ENCODE data around the gene ZRANB1. TPM values are rescaled to one million over a fixed set of nuclear protein-coding genes. Genes with fewer than 3 reads are reported as not detected.

The ZRANB1 gene
- total and polyA plus RNA-seq, 2 donors (not counting 1 experiment from before 2014, with no cell fraction given), result 26.5 to 39.3 TPM

DNA sequence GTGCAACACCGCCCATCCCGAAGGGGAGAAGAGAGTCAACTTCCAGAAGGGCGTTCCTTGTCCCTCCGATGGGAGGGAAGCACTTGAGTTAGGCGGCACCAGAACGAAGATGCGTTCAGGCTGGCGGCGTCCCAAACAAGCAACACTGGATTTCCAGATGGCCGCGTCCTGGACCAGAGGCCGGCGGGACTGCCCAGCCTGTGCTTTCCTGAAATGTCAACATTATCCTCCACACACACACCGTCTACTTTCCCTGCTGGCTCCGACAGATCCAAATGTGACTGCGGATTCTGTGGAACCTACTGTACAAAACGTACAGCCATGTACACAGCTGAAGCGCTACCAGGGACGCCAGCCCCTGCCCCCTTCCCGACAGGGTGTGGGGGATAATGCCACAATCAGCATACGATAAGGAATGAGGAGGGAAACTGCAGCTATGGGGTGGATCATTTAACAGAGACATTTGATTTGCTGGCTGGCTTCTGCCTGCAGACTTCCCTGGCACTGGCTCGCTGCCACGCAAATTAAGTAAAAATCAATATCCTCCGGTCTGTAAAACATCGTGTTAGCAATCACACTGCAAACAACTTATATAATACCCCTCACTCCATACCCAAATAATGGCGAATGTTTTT lies 82.1 kb downstream of the ZRANB1 start:
- Histone ChIP-seq H3K4me2 (ENCODE audit: extremely low read depth, insufficient read depth, low read length) (no peak overlapping the region), H3K27me3 (ENCODE audit: control insufficient read depth, insufficient read depth, low read length) (no peaks in the 10 kb centered on the region), H3K4me1 (ENCODE audit: control insufficient read depth, extremely low read depth, insufficient read depth, low read length) (peaks cover 12% of the 10 kb centered on the region), H3K4me3 (replicated peaks in 1 of 4; ENCODE audit: control extremely low read depth in 1 of 4, insufficient read depth in 1 of 4, low read depth in 3 of 4, low read length in 4 of 4) (no peak overlapping the region), H3K9me3 (ENCODE audit: control insufficient read depth, insufficient read depth, low read depth, low read length) (no peaks in the 10 kb centered on the region), H4K20me1 (ENCODE audit: control insufficient read depth, extremely low read depth, insufficient read depth, low read length) (peaks cover 2% of the 10 kb centered on the region), H2AFZ (ENCODE audit: low read length) (no peak overlapping the region), H3K9ac (ENCODE audit: insufficient read depth, low read length) (no peak overlapping the region), H3K79me2 (ENCODE audit: control insufficient read depth, insufficient read depth, low read length) (peaks cover 60% of the 10 kb centered on the region), H3K27ac (ENCODE audit: insufficient read depth, low read length) (no peak overlapping the region), H3K36me3 (ENCODE audit: control insufficient read depth, insufficient read depth, low read length) (peaks cover 4% of the 10 kb centered on the region)
- DNase-seq (ENCODE audit: low read depth in 2 of 2), result no peak
- no peak for TF ChIP-seq EZH2 (IDR thresholded peaks at IDR 0.05; ENCODE audit: low read length, missing control alignments)
- TF ChIP-seq, protein P1, sequence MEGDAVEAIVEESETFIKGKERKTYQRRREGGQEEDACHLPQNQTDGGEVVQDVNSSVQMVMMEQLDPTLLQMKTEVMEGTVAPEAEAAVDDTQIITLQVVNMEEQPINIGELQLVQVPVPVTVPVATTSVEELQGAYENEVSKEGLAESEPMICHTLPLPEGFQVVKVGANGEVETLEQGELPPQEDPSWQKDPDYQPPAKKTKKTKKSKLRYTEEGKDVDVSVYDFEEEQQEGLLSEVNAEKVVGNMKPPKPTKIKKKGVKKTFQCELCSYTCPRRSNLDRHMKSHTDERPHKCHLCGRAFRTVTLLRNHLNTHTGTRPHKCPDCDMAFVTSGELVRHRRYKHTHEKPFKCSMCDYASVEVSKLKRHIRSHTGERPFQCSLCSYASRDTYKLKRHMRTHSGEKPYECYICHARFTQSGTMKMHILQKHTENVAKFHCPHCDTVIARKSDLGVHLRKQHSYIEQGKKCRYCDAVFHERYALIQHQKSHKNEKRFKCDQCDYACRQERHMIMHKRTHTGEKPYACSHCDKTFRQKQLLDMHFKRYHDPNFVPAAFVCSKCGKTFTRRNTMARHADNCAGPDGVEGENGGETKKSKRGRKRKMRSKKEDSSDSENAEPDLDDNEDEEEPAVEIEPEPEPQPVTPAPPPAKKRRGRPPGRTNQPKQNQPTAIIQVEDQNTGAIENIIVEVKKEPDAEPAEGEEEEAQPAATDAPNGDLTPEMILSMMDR (conservative IDR thresholded peaks at IDR 0.05 in 1 of 2, IDR thresholded peaks at IDR 0.05 in 1 of 2; ENCODE audit: low read depth in 1 of 2, low read length in 2 of 2), result no peak

DNA sequence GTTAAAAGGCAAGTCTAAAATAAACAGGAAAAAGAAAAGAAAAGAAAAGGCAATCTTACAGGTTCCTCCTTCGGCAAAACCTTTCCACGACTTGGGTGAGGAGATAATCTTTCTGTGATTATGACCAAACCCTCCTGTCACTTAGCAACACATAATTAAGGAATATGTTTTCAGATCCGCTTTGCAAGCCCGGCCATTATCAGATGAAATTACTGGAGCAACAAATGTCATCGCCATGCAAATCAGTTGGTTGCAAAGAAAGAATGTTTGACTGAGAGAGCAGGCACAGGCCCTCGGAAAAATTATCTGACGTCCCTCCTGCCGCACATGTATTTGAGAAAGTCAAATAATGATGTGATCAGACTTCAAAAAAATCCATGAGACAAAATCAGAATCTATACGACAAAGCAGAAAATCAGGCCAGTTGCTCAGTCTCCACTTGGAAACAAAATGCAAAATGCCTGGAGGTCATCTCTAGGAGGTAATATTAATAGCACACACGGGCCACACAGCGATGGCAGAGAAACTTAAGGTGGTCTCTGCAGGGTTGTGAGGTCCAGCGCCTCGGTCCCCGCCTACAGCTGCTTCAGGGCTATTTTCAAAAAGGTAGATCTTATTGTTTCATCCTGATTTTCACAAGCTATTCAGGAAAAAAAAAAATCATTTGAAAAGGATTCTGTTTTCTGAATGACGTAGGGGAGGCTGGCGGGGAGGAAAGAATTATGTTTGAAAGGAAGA lies 82.7 kb downstream of the ZRANB1 start:
- Histone ChIP-seq H2AFZ (ENCODE audit: low read length) (no peak overlapping the region), H3K9me3 (ENCODE audit: control insufficient read depth, insufficient read depth, low read depth, low read length) (no peaks in the 10 kb centered on the region), H3K9ac (ENCODE audit: insufficient read depth, low read length) (no peak overlapping the region), H3K4me3 (replicated peaks in 1 of 4; ENCODE audit: control extremely low read depth in 1 of 4, insufficient read depth in 1 of 4, low read depth in 3 of 4, low read length in 4 of 4) (no peak overlapping the region), H3K4me1 (ENCODE audit: control insufficient read depth, extremely low read depth, insufficient read depth, low read length) (peaks cover 14% of the 10 kb centered on the region), H3K36me3 (ENCODE audit: control insufficient read depth, insufficient read depth, low read length) (peaks cover 4% of the 10 kb centered on the region), H3K4me2 (ENCODE audit: extremely low read depth, insufficient read depth, low read length) (no peak overlapping the region), H4K20me1 (ENCODE audit: control insufficient read depth, extremely low read depth, insufficient read depth, low read length) (peaks cover 2% of the 10 kb centered on the region), H3K27me3 (ENCODE audit: control insufficient read depth, insufficient read depth, low read length) (no peaks in the 10 kb centered on the region), H3K27ac (ENCODE audit: insufficient read depth, low read length) (no peak overlapping the region), H3K79me2 (ENCODE audit: control insufficient read depth, insufficient read depth, low read length) (peaks cover 55% of the 10 kb centered on the region)
- no peak for DNase-seq (ENCODE audit: low read depth in 2 of 2)
- TF ChIP-seq, protein P1 (conservative IDR thresholded peaks at IDR 0.05 in 1 of 2, IDR thresholded peaks at IDR 0.05 in 1 of 2; ENCODE audit: low read depth in 1 of 2, low read length in 2 of 2), result no peak
- TF ChIP-seq EZH2 (IDR thresholded peaks at IDR 0.05; ENCODE audit: low read length, missing control alignments), result no peak

DNA sequence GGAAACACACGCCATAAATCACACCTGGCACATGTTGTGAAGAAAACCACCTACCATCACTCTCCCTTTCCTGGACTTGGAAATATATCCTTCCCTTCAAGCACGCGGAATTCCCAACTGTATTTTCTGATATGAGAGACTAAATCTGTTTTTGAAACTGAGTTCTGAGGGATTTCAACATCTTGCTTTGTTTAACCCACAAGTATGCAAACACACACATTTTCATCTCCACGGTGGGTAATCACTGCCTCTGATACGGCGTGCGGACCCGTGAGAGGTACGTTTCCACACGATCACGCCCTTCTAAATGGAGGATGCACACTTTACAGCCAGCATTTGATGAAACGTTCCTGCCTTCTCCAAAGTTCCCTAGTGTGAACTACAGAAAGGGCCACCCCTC lies 83.4 kb downstream of the ZRANB1 start:
- Histone ChIP-seq H3K79me2 (ENCODE audit: control insufficient read depth, insufficient read depth, low read length) (peaks cover 54% of the 10 kb centered on the region), H3K9me3 (ENCODE audit: control insufficient read depth, insufficient read depth, low read depth, low read length) (no peaks in the 10 kb centered on the region), H2AFZ (ENCODE audit: low read length) (no peak overlapping the region), H3K4me3 (replicated peaks in 1 of 4; ENCODE audit: control extremely low read depth in 1 of 4, insufficient read depth in 1 of 4, low read depth in 3 of 4, low read length in 4 of 4) (no peak overlapping the region), H3K4me1 (ENCODE audit: control insufficient read depth, extremely low read depth, insufficient read depth, low read length) (peaks cover 18% of the 10 kb centered on the region), H4K20me1 (ENCODE audit: control insufficient read depth, extremely low read depth, insufficient read depth, low read length) (peaks cover 2% of the 10 kb centered on the region), H3K4me2 (ENCODE audit: extremely low read depth, insufficient read depth, low read length) (no peak overlapping the region), H3K27me3 (ENCODE audit: control insufficient read depth, insufficient read depth, low read length) (no peaks in the 10 kb centered on the region), H3K36me3 (ENCODE audit: control insufficient read depth, insufficient read depth, low read length) (peaks cover 4% of the 10 kb centered on the region), H3K9ac (ENCODE audit: insufficient read depth, low read length) (no peak overlapping the region), H3K27ac (ENCODE audit: insufficient read depth, low read length) (no peak overlapping the region)
- no peak for TF ChIP-seq EZH2 (IDR thresholded peaks at IDR 0.05; ENCODE audit: low read length, missing control alignments)
- TF ChIP-seq, protein P1 (conservative IDR thresholded peaks at IDR 0.05 in 1 of 2, IDR thresholded peaks at IDR 0.05 in 1 of 2; ENCODE audit: low read depth in 1 of 2, low read length in 2 of 2), result no peak
- peak; percentile 35 to 48 for DNase-seq (ENCODE audit: low read depth in 2 of 2)

Measured in fibroblast of lung (primary cell).